PC-9 (cell line): Measurements from ENCODE around the gene ZNF483. TPM values are rescaled to one million over a fixed set of nuclear protein-coding genes. Genes with fewer than 3 reads are reported as not detected.

Experiments used
- BruUV-seq: library from RNA; stranded (reverse); fragments of 400-500 nt; replicated peaks from 2 replicates; lab custom pipeline; 2021; lab: Mats Ljungman, UMichigan
- CTCF ChIA-PET: fragments of 300-600 bp; sonication (Branson Sonifier 250); formaldehyde crosslinking; loops from one replicate; lab custom pipeline; 2022; ENCODE audit warnings: antibody characterized with exemption; lab: Charles Lee
- POLR2A ChIA-PET: fragments of 300-600 bp; sonication (Branson Sonifier 250); formaldehyde crosslinking; loops from one replicate; lab custom pipeline; 2022; ENCODE audit warnings: antibody characterized with exemption; ENCODE audit not compliant: unreplicated experiment; lab: Charles Lee
- DNase-seq, 2 experiments: peaks; one replicate each; pipeline versions ENCODE4 v3.0.0 to v3.0.0-alpha.2; 2015 to 2022; ENCODE audit warnings: mixed read lengths in 1 of 2
- H2AFZ ChIP-seq: fragments of 200-600 bp; sonication (generic); 2 replicates; pipeline ENCODE4 v1.8.1; 2017; ENCODE audit warnings: antibody characterized with exemption
- H3F3A ChIP-seq: fragments of 200-600 bp; sonication (generic); 2 replicates; pipeline ENCODE4 v1.8.1; 2017; ENCODE audit warnings: antibody characterized with exemption, mild to moderate bottlenecking, low read depth; ENCODE audit not compliant: insufficient read depth
- H3K27ac ChIP-seq: fragments of 200-600 bp; sonication (generic); 2 replicates; pipeline ENCODE4 v1.6.1; 2016; ENCODE audit warnings: mixed run types
- H3K27me3 ChIP-seq: fragments of 200-600 bp; sonication (generic); 2 replicates; pipeline ENCODE4 v1.6.1; 2016; ENCODE audit warnings: low read depth, mixed run types; ENCODE audit not compliant: insufficient read depth
- H3K36me3 ChIP-seq: fragments of 200-600 bp; sonication (generic); 2 replicates; pipeline ENCODE4 v1.6.1; 2016; ENCODE audit warnings: low read depth, mixed run types
- H3K4me1 ChIP-seq: fragments of 200-600 bp; sonication (generic); replicated peaks from 2 replicates; pipeline ENCODE4 v1.6.1; 2016; ENCODE audit warnings: mixed run types; ENCODE audit not compliant: insufficient read depth
- H3K4me2 ChIP-seq: fragments of 200-600 bp; sonication (generic); 2 replicates; pipeline ENCODE4 v1.6.1; 2017; ENCODE audit warnings: mixed run types
- H3K4me3 ChIP-seq: fragments of 200-600 bp; sonication (generic); 2 replicates; pipeline ENCODE4 v1.6.1; 2016; ENCODE audit warnings: mixed run types
- H3K79me2 ChIP-seq: fragments of 200-600 bp; sonication (generic); 2 replicates; pipeline ENCODE4 v1.6.1; 2017; ENCODE audit warnings: low read depth, mixed run types
- H3K9me2 ChIP-seq: fragments of 200-600 bp; sonication (generic); 2 replicates; pipeline ENCODE4 v1.8.1; 2017; ENCODE audit warnings: mild to moderate bottlenecking; ENCODE audit not compliant: insufficient read depth
- H3K9me3 ChIP-seq: fragments of 200-600 bp; sonication (generic); 2 replicates; pipeline ENCODE4 v1.8.1; 2016; ENCODE audit warnings: low read depth; ENCODE audit not compliant: insufficient read depth
- H4K20me1 ChIP-seq: fragments of 200-600 bp; sonication (generic); 2 replicates; pipeline ENCODE4 v1.8.1; 2017; ENCODE audit not compliant: insufficient read depth
- EZH2 ChIP-seq: fragments of 200-600 bp; sonication (generic); IDR thresholded peaks from 2 replicates; pipeline ENCODE4 v1.8.0; 2017; ENCODE audit warnings: antibody characterized with exemption, low read depth
- intact Hi-C: fragments of 100-400 bp; cut with micrococcal nuclease; formaldehyde crosslinking; loops from one replicate; pipeline ENCODE4 v1.10.0; 2022; ENCODE audit not compliant: unreplicated experiment
- total RNA-seq: library from RNA; stranded (reverse); gene quantifications from 2 replicates; pipeline ENCODE4 v1.2.3, GENCODE V29; 2021
- TF ChIP-seq, protein P1 (sequence below): fragments of 200-600 bp; sonication (generic); conservative IDR thresholded peaks from 2 replicates; pipeline ENCODE4 v1.6.1; 2017; ENCODE audit warnings: mixed run types, antibody characterized with exemption, mild to moderate bottlenecking, moderate library complexity

Gene ZNF483
- total RNA-seq, 1 experiment from 2014 or later = 7.3 TPM

DNA sequence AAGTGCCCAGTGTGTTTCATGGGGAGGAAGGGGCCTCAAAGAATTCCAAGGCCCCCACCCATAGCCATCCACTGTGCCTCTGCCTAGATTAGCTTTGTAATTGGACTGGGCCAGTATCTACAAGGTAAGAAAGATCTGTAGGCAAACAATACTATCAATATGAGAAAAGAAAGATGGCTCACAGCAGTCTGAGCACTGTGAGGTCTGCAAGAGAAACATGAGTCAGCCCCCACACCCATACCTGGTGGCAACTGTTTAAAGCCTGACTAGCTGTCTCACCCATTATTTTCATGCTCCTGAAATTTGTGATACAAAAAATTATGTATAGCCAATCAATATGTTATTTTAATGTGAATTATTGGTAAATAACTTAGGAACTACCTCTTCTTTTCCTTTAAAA is 10.0 kb upstream of the ZNF483 start:
- no peak for DNase-seq

DNA sequence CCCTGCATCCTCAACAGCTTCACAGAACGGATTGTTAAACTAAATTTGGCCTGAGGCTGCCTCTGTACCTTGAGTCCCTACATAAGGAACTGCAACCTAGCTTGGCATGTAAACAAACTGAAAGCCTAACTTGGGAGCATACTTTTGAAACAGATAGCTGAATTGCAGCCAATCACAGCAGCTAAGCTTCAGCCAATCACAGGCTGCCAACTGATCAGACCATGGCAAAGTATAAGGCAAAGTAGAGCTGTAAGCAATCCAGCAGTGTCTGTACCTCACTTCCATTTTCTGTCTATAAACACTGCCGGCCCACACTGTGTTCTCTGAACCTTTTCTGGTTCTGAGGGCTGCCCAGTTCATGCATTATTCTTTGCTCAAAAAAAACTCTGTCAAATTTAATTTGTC is 8.9 kb upstream of the ZNF483 start:
- POLR2A ChIA-PET = no interaction called here
- CTCF ChIA-PET = no interaction called here
- BruUV-seq = no TSS peak
- Histone ChIP-seq H2AFZ (no peak overlapping the region), H3K9me2 (no peaks in the 10 kb centered on the region), H3K9me3 (no peaks in the 10 kb centered on the region), H3K4me3 (no peak overlapping the region), H4K20me1 (no peaks in the 10 kb centered on the region), H3K27ac (no peak overlapping the region), H3K36me3 (no peaks in the 10 kb centered on the region), H3K4me1 (no peaks in the 10 kb centered on the region), H3K79me2 (no peaks in the 10 kb centered on the region), H3K4me2 (no peak overlapping the region), H3F3A (no peaks in the 10 kb centered on the region), H3K27me3 (no peaks in the 10 kb centered on the region)
- intact Hi-C loops = no loop called here
- DNase-seq = peak in 1 of 2 experiments; percentile 41
- TF ChIP-seq EZH2 = no peak
- TF ChIP-seq, protein P1, sequence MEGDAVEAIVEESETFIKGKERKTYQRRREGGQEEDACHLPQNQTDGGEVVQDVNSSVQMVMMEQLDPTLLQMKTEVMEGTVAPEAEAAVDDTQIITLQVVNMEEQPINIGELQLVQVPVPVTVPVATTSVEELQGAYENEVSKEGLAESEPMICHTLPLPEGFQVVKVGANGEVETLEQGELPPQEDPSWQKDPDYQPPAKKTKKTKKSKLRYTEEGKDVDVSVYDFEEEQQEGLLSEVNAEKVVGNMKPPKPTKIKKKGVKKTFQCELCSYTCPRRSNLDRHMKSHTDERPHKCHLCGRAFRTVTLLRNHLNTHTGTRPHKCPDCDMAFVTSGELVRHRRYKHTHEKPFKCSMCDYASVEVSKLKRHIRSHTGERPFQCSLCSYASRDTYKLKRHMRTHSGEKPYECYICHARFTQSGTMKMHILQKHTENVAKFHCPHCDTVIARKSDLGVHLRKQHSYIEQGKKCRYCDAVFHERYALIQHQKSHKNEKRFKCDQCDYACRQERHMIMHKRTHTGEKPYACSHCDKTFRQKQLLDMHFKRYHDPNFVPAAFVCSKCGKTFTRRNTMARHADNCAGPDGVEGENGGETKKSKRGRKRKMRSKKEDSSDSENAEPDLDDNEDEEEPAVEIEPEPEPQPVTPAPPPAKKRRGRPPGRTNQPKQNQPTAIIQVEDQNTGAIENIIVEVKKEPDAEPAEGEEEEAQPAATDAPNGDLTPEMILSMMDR = no peak

More for the DNA sequence above, 10.0 kb upstream of the ZNF483 start:
- ChIA-PET POLR2A (no interaction called here), CTCF (no interaction called here)
- Histone ChIP-seq H4K20me1 (no peaks in the 10 kb centered on the region), H3K9me2 (no peaks in the 10 kb centered on the region), H3K79me2 (no peaks in the 10 kb centered on the region), H3K9me3 (peaks cover 3% of the 10 kb centered on the region; the same call in 1 of the 2 replicates), H2AFZ (no peak overlapping the region), H3K27me3 (no peaks in the 10 kb centered on the region), H3K27ac (no peak overlapping the region), H3F3A (no peaks in the 10 kb centered on the region), H3K4me3 (no peak overlapping the region), H3K4me1 (no peaks in the 10 kb centered on the region), H3K4me2 (no peak overlapping the region), H3K36me3 (no peaks in the 10 kb centered on the region)
- intact Hi-C loops = no loop called here
- BruUV-seq = no TSS peak
- TF ChIP-seq EZH2 = no peak
- TF ChIP-seq, protein P1 = no peak

GRCh38 chr9:111524731-111525055 is 286 bp upstream of the ZNF483 start:
- Histone ChIP-seq H3K79me2 (no peaks in the 10 kb centered on the region), H3K4me3 (peak overlapping the region; percentile 57; the same call in 1 of the 2 replicates), H3K27me3 (peaks cover 9% of the 10 kb centered on the region; the same call in 1 of the 2 replicates), H3F3A (no peaks in the 10 kb centered on the region), H3K36me3 (no peaks in the 10 kb centered on the region; the same call in 1 of the 2 replicates), H2AFZ (peak overlapping the region; percentile 80), H4K20me1 (no peaks in the 10 kb centered on the region), H3K9me2 (no peaks in the 10 kb centered on the region), H3K9me3 (peaks cover 5% of the 10 kb centered on the region; the same call in 1 of the 2 replicates), H3K4me2 (peak overlapping the region; percentile 78), H3K27ac (no peak overlapping the region), H3K4me1 (no peaks in the 10 kb centered on the region)
- ChIA-PET POLR2A (no interaction called here), CTCF (interaction anchor here (0.6 to 0.7 kb wide), 2 partner anchors 52 to 588 kb away, joined by 3 to 7 read pairs; no protein-coding TSS in a partner anchor)
- no peak for DNase-seq
- BruUV-seq = no TSS peak
- TF ChIP-seq EZH2 = no peak
- TF ChIP-seq, protein P1 = no peak
- intact Hi-C loops = no loop called here
